LNCaP clone FGC (cell line): ENCODE measurements around the gene POLL.

ENCODE experiments used
- DNase-seq: peaks from one replicate; pipeline ENCODE4 v3.0.0-alpha.2; 2011; ENCODE audit warnings: low read depth
- H3K4me3 ChIP-seq: 2 replicates; pipeline ENCODE4 v1.5.1; 2011; ENCODE audit warnings: mild to moderate bottlenecking, low read depth, low read length, control low read depth
- CTCF ChIP-seq: IDR thresholded peaks from 2 replicates; pipeline ENCODE4 v1.5.1; 2012; ENCODE audit warnings: mild to moderate bottlenecking; ENCODE audit not compliant: control insufficient read depth, insufficient read depth; ENCODE audit errors: extremely low read depth

POLL gene

GRCh38 chr10:101536800-101537199 lies 51.3 kb downstream of the POLL start:
- no peak for DNase-seq
- TF ChIP-seq CTCF = peak; percentile 48

GRCh38 chr10:101535949-101536348 lies 52.1 kb downstream of the POLL start:
- H3K4me3 ChIP-seq = no peak overlapping the region
- DNase-seq = no peak
- TF ChIP-seq CTCF = no peak

More at GRCh38 chr10:101536800-101537199, 51.3 kb downstream of the POLL start:
- H3K4me3 ChIP-seq = no peak overlapping the region

GRCh38 chr10:101529725-101530553 lies 58.1 kb downstream of the POLL start:
- no peak for TF ChIP-seq CTCF
- DNase-seq = peak; percentile 58
- no peak overlapping the region for H3K4me3 ChIP-seq

GRCh38 chr10:101529207-101529606 lies 58.9 kb downstream of the POLL start:
- no peak for DNase-seq

More at GRCh38 chr10:101529207-101529606, 58.9 kb downstream of the POLL start:
- no peak for TF ChIP-seq CTCF
- H3K4me3 ChIP-seq = no peak overlapping the region
